MM.1S (cell line): Measurements from ENCODE around the gene PDE1C.

Experiments used
- EZH2 ChIP-seq: fragments of 300-600 bp; sonication (generic); optimal IDR thresholded peaks from 2 replicates; pipeline ENCODE3; 2017; ENCODE audit warnings: low read depth, mild to moderate bottlenecking, antibody characterized with exemption, low read length, mixed read lengths
- TF ChIP-seq, protein P1 (sequence below): fragments of 300-600 bp; sonication (generic); IDR thresholded peaks from 2 replicates; pipeline ENCODE4 v1.5.1; 2016; ENCODE audit warnings: antibody characterized with exemption, low read length, mixed read lengths

DNA sequence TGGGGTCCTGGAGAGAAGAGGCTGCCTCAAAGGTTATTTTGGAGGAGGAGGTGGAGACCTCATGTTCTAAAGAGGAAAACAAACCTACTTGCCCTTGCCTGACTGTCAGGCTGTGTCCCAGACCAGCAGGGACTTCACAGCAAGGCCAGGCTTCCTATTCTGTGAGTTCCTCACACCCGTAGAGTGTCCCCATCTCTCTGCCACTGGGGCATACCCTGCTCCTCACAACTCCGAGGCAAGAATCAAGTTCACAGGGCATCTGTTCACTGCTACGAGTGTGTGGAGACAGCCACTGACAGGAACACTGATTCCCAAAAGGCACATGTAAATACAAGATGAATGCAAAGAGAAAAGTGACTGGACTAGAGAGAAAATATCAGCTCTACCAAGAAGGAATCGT is 38.0 kb downstream of the PDE1C start:
- TF ChIP-seq, protein P1, sequence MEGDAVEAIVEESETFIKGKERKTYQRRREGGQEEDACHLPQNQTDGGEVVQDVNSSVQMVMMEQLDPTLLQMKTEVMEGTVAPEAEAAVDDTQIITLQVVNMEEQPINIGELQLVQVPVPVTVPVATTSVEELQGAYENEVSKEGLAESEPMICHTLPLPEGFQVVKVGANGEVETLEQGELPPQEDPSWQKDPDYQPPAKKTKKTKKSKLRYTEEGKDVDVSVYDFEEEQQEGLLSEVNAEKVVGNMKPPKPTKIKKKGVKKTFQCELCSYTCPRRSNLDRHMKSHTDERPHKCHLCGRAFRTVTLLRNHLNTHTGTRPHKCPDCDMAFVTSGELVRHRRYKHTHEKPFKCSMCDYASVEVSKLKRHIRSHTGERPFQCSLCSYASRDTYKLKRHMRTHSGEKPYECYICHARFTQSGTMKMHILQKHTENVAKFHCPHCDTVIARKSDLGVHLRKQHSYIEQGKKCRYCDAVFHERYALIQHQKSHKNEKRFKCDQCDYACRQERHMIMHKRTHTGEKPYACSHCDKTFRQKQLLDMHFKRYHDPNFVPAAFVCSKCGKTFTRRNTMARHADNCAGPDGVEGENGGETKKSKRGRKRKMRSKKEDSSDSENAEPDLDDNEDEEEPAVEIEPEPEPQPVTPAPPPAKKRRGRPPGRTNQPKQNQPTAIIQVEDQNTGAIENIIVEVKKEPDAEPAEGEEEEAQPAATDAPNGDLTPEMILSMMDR: no peak
- TF ChIP-seq EZH2: no peak
